Bronchial epithelial cell (primary cell): Measurements from ENCODE around the gene SERPINA3. TPM values are rescaled to one million over a fixed set of nuclear protein-coding genes. Genes with fewer than 3 reads are reported as not detected.

Experiments used
- DNase-seq: peaks from one replicate; pipeline ENCODE4 v3.0.0-alpha.2; 2010; ENCODE audit warnings: low read depth
- FAIRE-seq: peaks from 2 replicates; lab custom pipeline; 2011; peaks lifted over from hg19 to GRCh38; lab: Jason Lieb, UNC
- H3K27me3 ChIP-seq: 2 replicates; pipeline ENCODE4 v1.5.1; 2011; ENCODE audit warnings: low read length; ENCODE audit not compliant: control insufficient read depth, insufficient read depth
- H3K36me3 ChIP-seq: 2 replicates; pipeline ENCODE4 v1.5.1; 2011; ENCODE audit warnings: low read length; ENCODE audit not compliant: control insufficient read depth, insufficient read depth
- H3K4me3 ChIP-seq: 2 replicates; pipeline ENCODE4 v1.5.1; 2011; ENCODE audit warnings: mild to moderate bottlenecking, low read depth, low read length, control low read depth
- CTCF ChIP-seq: IDR thresholded peaks from 2 replicates; pipeline ENCODE4 v1.5.1; 2011; ENCODE audit warnings: mild to moderate bottlenecking, moderate library complexity, low read length, control low read depth, inconsistent platforms; ENCODE audit not compliant: insufficient read depth, severe bottlenecking
- total RNA-seq: library from RNA; depleted of rRNA; stranded (reverse); fragments of >200 nt; gene quantifications from 2 replicates; pipeline ENCODE4 v1.2.1, GENCODE V29; 2014

The SERPINA3 gene
- total RNA-seq, 1 donor from 2014 or later = 0.79 TPM

- TF ChIP-seq CTCF = no peak
- Histone ChIP-seq H3K27me3 (no peaks in the 10 kb centered on the region), H3K36me3 (no peaks in the 10 kb centered on the region), H3K4me3 (no peak overlapping the region)
- DNase-seq (no peak), FAIRE-seq (peak; percentile 60)
These were observed 31.9 kb downstream of the SERPINA3 start for GRCh38 chr14:94644102-94644535.

GRCh38 chr14:94646066-94646465 is 33.9 kb downstream of the SERPINA3 start:
- no peak for FAIRE-seq
- Histone ChIP-seq H3K4me3 (no peak overlapping the region), H3K36me3 (no peaks in the 10 kb centered on the region), H3K27me3 (no peaks in the 10 kb centered on the region)
- no peak for DNase-seq
- TF ChIP-seq CTCF = no peak

- Histone ChIP-seq H3K4me3 (no peak overlapping the region), H3K27me3 (no peaks in the 10 kb centered on the region), H3K36me3 (no peaks in the 10 kb centered on the region)
- no peak for TF ChIP-seq CTCF
- DNase-seq (peak; percentile 29), FAIRE-seq (no peak)
These were observed 34.3 kb downstream of the SERPINA3 start for GRCh38 chr14:94646481-94646880.

- Histone ChIP-seq H3K27me3 (no peaks in the 10 kb centered on the region), H3K36me3 (no peaks in the 10 kb centered on the region), H3K4me3 (no peak overlapping the region)
- no peak for TF ChIP-seq CTCF
- DNase-seq (no peak), FAIRE-seq (no peak)
These were observed 36.6 kb downstream of the SERPINA3 start for GRCh38 chr14:94648801-94649200.

- TF ChIP-seq CTCF = no peak
- FAIRE-seq = no peak
- Histone ChIP-seq H3K27me3 (no peaks in the 10 kb centered on the region), H3K36me3 (no peaks in the 10 kb centered on the region), H3K4me3 (no peak overlapping the region)
- no peak for DNase-seq
These were observed 37.6 kb downstream of the SERPINA3 start for GRCh38 chr14:94649543-94650443.
